GM23248 (cell line): Measurements from ENCODE around the gene SEMA5A. TPM values are rescaled to one million over a fixed set of nuclear protein-coding genes. Genes with fewer than 3 reads are reported as not detected.

Experiments
- DNase-seq: peaks from one replicate; pipeline ENCODE4 v3.0.0-alpha.2; 2015
- H2AFZ ChIP-seq: fragments of 200-600 bp; sonication (generic); 2 replicates; pipeline ENCODE4 v1.6.1; 2016; ENCODE audit warnings: antibody characterized with exemption
- H3F3A ChIP-seq: fragments of 200-600 bp; sonication (generic); 2 replicates; pipeline ENCODE4 v1.6.1; 2016; ENCODE audit warnings: mild to moderate bottlenecking, antibody characterized with exemption, mixed run types; ENCODE audit not compliant: insufficient read depth
- H3K27ac ChIP-seq: fragments of 200-600 bp; sonication (generic); 2 replicates; pipeline ENCODE4 v1.5.1; 2016; ENCODE audit warnings: mild to moderate bottlenecking
- H3K27me3 ChIP-seq: fragments of 200-600 bp; sonication (generic); replicated peaks from 2 replicates; pipeline ENCODE4 v1.6.1; 2016; ENCODE audit warnings: mild to moderate bottlenecking; ENCODE audit not compliant: insufficient read depth
- H3K36me3 ChIP-seq: fragments of 200-600 bp; sonication (generic); 2 replicates; pipeline ENCODE4 v1.6.1; 2016; ENCODE audit warnings: low read depth, mild to moderate bottlenecking
- H3K4me1 ChIP-seq: fragments of 200-600 bp; sonication (generic); 2 replicates; pipeline ENCODE4 v1.6.1; 2016; ENCODE audit warnings: mild to moderate bottlenecking; ENCODE audit not compliant: insufficient read depth
- H3K4me2 ChIP-seq: fragments of 200-600 bp; sonication (generic); one replicate; pipeline ENCODE4 v1.6.1; 2016; ENCODE audit warnings: mild to moderate bottlenecking; ENCODE audit not compliant: unreplicated experiment
- H3K4me3 ChIP-seq: fragments of 200-600 bp; sonication (generic); 2 replicates; pipeline ENCODE4 v1.5.1; 2016; ENCODE audit warnings: mild to moderate bottlenecking
- H3K79me2 ChIP-seq: fragments of 200-600 bp; sonication (generic); 2 replicates; pipeline ENCODE4 v1.6.1; 2016; ENCODE audit warnings: mild to moderate bottlenecking; ENCODE audit not compliant: insufficient read depth
- H3K9ac ChIP-seq: fragments of 200-600 bp; sonication (generic); 2 replicates; pipeline ENCODE4 v1.6.1; 2016; ENCODE audit warnings: mild to moderate bottlenecking
- H3K9me2 ChIP-seq: fragments of 200-600 bp; sonication (generic); 2 replicates; pipeline ENCODE4 v1.6.1; 2016; ENCODE audit warnings: mixed run types, mild to moderate bottlenecking, moderate library complexity; ENCODE audit not compliant: insufficient read depth
- H3K9me3 ChIP-seq: fragments of 200-600 bp; sonication (generic); one replicate; pipeline ENCODE4 v1.6.1; 2017; ENCODE audit warnings: low read depth
- H4K20me1 ChIP-seq: fragments of 200-600 bp; sonication (generic); 2 replicates; pipeline ENCODE4 v1.6.0; 2016; ENCODE audit not compliant: insufficient read depth
- EZH2 ChIP-seq: fragments of 200-600 bp; sonication (generic); IDR thresholded peaks from 2 replicates; pipeline ENCODE4 v1.6.1; 2018; ENCODE audit warnings: antibody characterized with exemption, mild to moderate bottlenecking; ENCODE audit not compliant: insufficient read depth, poor library complexity, severe bottlenecking
- EZH2phosphoT487 ChIP-seq: fragments of 200-600 bp; sonication (generic); IDR thresholded peaks from 2 replicates; pipeline ENCODE4 v1.6.1; 2018; ENCODE audit warnings: antibody characterized with exemption, moderate library complexity, mild to moderate bottlenecking, low read depth; ENCODE audit not compliant: insufficient read depth
- WGBS, 2 experiments: methylation state at CpG; one replicate each; pipeline ENCODE4 v1.1.6; 2015 to 2017; ENCODE audit warnings: low lambda C conversion rate in 2 of 2, low coverage in 1 of 2; ENCODE audit errors: missing lambda C conversion rate in 2 of 2; 5-methylcytosine and 5-hydroxymethylcytosine counted together
- in situ Hi-C: fragments of 300-500 bp; cut with MboI; formaldehyde crosslinking; loops from 2 replicates; pipeline ENCODE4 v1.15.0; 2020
- polyA plus RNA-seq: library from polyadenylated mRNA; unstranded; fragments of >200 nt; fragmentation: Nextera tagmentation; extraction: Ambion mirVana; gene quantifications from 2 replicates; pipeline ENCODE4 v1.2.1, GENCODE V29; 2016
- total RNA-seq: library from RNA; depleted of rRNA; stranded (reverse); fragments of >200 nt; shearing (Covaris generic); gene quantifications from 2 replicates; pipeline ENCODE4 v1.2.3, GENCODE V29; 2014

SEMA5A gene
- total and polyA plus RNA-seq, 2 experiments from 2014 or later = 33.5 to 38.2 TPM

DNA sequence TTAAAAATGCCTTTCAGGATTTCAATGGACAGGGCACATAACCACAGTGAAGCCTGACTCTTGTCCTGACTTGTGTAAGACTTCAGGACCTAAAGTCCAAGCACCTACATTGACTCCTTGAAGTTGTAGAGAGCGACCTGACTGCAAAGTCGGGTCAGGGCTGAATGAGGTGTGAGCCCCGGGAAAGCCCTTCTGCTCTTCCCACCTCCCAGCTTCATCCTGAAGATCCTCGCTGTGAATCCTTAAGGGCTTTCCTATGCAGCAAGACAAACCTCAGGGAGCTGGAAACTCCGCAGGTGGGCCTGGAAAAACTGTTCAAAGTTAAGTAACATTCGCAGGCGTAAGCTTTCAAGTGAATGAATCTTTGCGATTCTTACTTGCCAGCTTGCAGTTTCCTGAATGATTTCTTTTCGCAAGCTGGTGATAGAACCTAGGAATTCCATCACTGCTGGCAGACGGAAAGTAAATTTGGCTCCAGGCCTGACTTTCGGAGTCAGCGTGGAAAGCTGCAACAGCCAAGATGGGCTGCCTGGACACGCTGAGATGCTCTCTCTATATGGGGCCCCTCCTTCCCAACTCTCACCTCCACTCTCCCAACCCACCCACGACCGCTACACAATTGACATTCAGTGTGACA is 10.9 kb downstream of the SEMA5A start:
- H3K4me1 ChIP-seq = 0 out of 2 replicates have a peak, but pooled peaks cover 8% of the 10 kb centered on the region
- no peaks in the 10 kb centered on the region for H4K20me1 ChIP-seq
- TF ChIP-seq EZH2 (no peak), EZH2phosphoT487 (no peak)
- H2AFZ ChIP-seq = no peak overlapping the region
- H3F3A ChIP-seq = no peaks in the 10 kb centered on the region; the same call in 1 of the 2 replicates
- no peak overlapping the region for H3K9ac ChIP-seq
- no peak overlapping the region for H3K27ac ChIP-seq
- no peaks in the 10 kb centered on the region for H3K36me3 ChIP-seq
- no peaks in the 10 kb centered on the region for H3K9me2 ChIP-seq
- 94 to 95% methylated on average over 15 of the region's 15 CpGs for WGBS, 2 experiments
- no peak overlapping the region for H3K4me3 ChIP-seq
- H3K9me3 ChIP-seq = no peaks in the 10 kb centered on the region
- in situ Hi-C loops = no loop called here
- H3K4me2 ChIP-seq = no peak overlapping the region
- H3K79me2 ChIP-seq = peaks cover 87% of the 10 kb centered on the region
- no peaks in the 10 kb centered on the region for H3K27me3 ChIP-seq
- no peak for DNase-seq

DNA sequence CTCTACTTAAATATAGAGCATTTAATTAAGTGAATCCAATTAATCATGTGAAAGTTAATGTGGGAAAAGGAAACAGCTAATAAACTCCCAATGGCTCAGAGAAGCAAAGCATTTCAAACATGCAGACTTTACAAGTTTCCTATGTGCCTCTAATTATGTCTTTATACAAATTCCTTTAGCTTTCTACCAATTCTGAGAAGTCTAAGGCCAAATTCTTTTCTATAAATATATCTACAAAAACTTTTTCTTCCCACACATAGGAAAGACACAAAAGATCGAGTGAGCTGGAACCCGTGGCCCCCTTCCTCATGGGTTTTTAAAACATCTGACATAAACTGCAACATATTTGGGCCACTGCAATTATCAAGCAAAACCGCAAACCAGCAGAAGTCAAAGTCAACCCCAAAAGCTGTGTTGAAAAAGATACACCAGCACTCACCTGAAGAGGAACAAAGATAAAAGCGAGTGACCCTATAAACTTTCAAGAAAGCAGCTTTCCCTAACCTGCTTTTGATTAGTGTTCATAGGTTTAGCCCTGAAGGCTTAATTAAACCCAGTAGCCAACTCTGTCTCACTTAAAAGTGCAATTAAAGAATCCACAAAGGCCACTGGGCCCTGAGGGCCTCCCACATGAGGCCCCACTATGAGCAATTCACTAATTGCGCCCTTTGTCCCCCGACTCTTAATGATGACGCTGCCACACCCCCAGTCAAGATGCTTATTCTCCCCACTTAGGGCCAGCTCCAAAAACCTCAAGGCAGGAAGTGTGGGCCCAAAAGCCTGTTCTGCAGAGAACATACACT is 12.1 kb downstream of the SEMA5A start:
- H2AFZ ChIP-seq = no peak overlapping the region
- H3K4me3 ChIP-seq = no peak overlapping the region
- H3K36me3 ChIP-seq = no peaks in the 10 kb centered on the region
- no peaks in the 10 kb centered on the region; the same call in 1 of the 2 replicates for H3F3A ChIP-seq
- no peak overlapping the region for H3K27ac ChIP-seq
- DNase-seq = no peak
- no peak overlapping the region for H3K4me2 ChIP-seq
- no peaks in the 10 kb centered on the region for H3K9me3 ChIP-seq
- H3K9me2 ChIP-seq = no peaks in the 10 kb centered on the region
- in situ Hi-C loops = no loop called here
- H3K9ac ChIP-seq = no peak overlapping the region
- peaks cover 81% of the 10 kb centered on the region for H3K79me2 ChIP-seq
- 90 to 95% methylated on average over 7 of the region's 7 CpGs for WGBS, 2 experiments
- 0 out of 2 replicates have a peak, but pooled peaks cover 8% of the 10 kb centered on the region for H3K4me1 ChIP-seq
- no peaks in the 10 kb centered on the region for H4K20me1 ChIP-seq
- no peak for TF ChIP-seq EZH2phosphoT487
- TF ChIP-seq EZH2 = no peak
- H3K27me3 ChIP-seq = no peaks in the 10 kb centered on the region

DNA sequence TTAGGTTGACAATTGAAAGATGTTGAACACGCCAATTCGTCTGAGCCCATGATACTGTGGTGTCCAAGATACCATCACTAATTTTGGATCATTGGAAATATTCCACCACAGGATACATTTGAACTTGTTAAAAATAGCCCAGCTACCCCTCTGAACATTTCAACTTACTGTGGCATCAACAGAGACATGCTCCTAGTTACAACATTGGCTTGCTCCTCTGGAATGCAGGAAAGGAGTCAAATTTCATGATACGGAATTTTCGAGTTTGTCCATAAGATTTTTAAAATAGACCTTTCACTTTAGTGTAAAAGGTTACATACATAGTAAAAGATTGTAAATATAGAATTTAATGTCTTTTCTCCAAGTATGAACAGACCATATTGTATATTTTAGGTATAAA is 12.8 kb downstream of the SEMA5A start:
- H3K27ac ChIP-seq = no peak overlapping the region
- H3K36me3 ChIP-seq = no peaks in the 10 kb centered on the region
- no peaks in the 10 kb centered on the region for H3K27me3 ChIP-seq
- no peaks in the 10 kb centered on the region; the same call in 1 of the 2 replicates for H3F3A ChIP-seq
- TF ChIP-seq EZH2phosphoT487 (no peak), EZH2 (no peak)
- no peaks in the 10 kb centered on the region for H4K20me1 ChIP-seq
- H3K9ac ChIP-seq = no peak overlapping the region
- H3K9me2 ChIP-seq = no peaks in the 10 kb centered on the region
- H3K4me1 ChIP-seq = 0 out of 2 replicates have a peak, but pooled peaks cover 8% of the 10 kb centered on the region
- no peak overlapping the region for H3K4me2 ChIP-seq
- no peak overlapping the region for H2AFZ ChIP-seq
- 86 to 87% methylated on average over 4 of the region's 4 CpGs for WGBS, 2 experiments
- no peak overlapping the region for H3K4me3 ChIP-seq
- no peaks in the 10 kb centered on the region for H3K9me3 ChIP-seq
- DNase-seq = no peak
- peaks cover 88% of the 10 kb centered on the region for H3K79me2 ChIP-seq
- in situ Hi-C loops = no loop called here

DNA sequence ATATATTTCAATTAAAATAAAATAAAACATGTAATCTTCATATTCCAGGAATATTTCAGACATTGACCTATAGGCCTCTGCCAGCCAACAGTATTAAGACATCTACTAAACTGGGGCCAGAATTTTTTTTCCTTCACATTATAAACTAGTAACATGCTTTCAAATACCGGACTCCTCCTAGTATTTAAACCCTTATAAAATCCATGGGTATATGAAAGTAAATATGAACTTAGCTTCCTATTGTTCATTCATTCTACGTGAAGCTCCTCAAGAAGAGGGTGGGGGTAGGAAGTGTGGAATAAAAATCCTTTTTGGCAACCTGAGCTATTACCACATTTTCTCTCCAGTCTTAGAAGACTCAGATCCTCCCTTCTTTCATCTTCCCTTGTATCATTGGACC is 16.4 kb downstream of the SEMA5A start:
- 91 to 94% methylated on average over 2 of the region's 2 CpGs for WGBS, 2 experiments
- Histone ChIP-seq H3K9me2 (no peaks in the 10 kb centered on the region), H3K9ac (no peak overlapping the region), H3K27me3 (no peaks in the 10 kb centered on the region), H3K4me1 (0 out of 2 replicates have a peak, but pooled peaks cover 8% of the 10 kb centered on the region), H3K79me2 (peaks cover 75% of the 10 kb centered on the region), H3K27ac (no peak overlapping the region), H3F3A (no peaks in the 10 kb centered on the region; the same call in 1 of the 2 replicates), H3K36me3 (no peaks in the 10 kb centered on the region), H3K4me3 (no peak overlapping the region), H3K9me3 (no peaks in the 10 kb centered on the region), H4K20me1 (no peaks in the 10 kb centered on the region), H3K4me2 (no peak overlapping the region), H2AFZ (no peak overlapping the region)
- no peak for DNase-seq
- in situ Hi-C loops = no loop called here
- TF ChIP-seq EZH2phosphoT487 (no peak), EZH2 (no peak)
